Stomach (tissue), 9 donors: ENCODE measurements around the gene ARID1B. TPM values are rescaled to one million over a fixed set of nuclear protein-coding genes. Genes with fewer than 3 reads are reported as not detected.

ENCODE experiments used
- DNase-seq, 2 donors: peaks; one replicate each; pipeline versions ENCODE4 v3.0.0 to v3.0.0-alpha.2; 2013 to 2019
- H3K27ac ChIP-seq, 5 donors: fragments of 200-600 bp in 4 of 5; sonication (generic) in 4 of 5; one replicate each; pipeline ENCODE4 v1.5.1; 2013 to 2019; ENCODE audit warnings: mild to moderate bottlenecking in 1 of 5, moderate library complexity in 1 of 5
- H3K27me3 ChIP-seq, 3 donors: fragments of 200-600 bp; sonication (generic); one replicate each; pipeline ENCODE4 v1.5.1; 2017 to 2019; ENCODE audit warnings: mixed run types in 1 of 3
- H3K36me3 ChIP-seq, 4 donors: fragments of 200-600 bp; sonication (generic); 1 replicate in 3 of 4; 2 replicates in 1 of 4; pipeline ENCODE4 v1.5.1; 2016 to 2019
- H3K4me1 ChIP-seq, 4 donors: fragments of 200-600 bp; sonication (generic); one replicate each; pipeline ENCODE4 v1.5.1; 2016 to 2019
- H3K4me3 ChIP-seq, 4 donors: fragments of 200-600 bp; sonication (generic) in 3 of 4; one replicate each; pipeline ENCODE4 v1.5.1; 2016 to 2019; ENCODE audit warnings: mild to moderate bottlenecking in 1 of 4
- H3K9me3 ChIP-seq, 4 donors: fragments of 200-600 bp; sonication (generic); one replicate each; pipeline ENCODE4 v1.5.1; 2016 to 2019
- CTCF ChIP-seq, 7 experiments: fragments of 450-650 bp in 4 of 7; fragments of 200-600 bp in 3 of 7; sonication (generic) in 3 of 7; IDR thresholded peaks; one replicate each; pipeline ENCODE4 v1.5.1; 2016 to 2019; ENCODE audit warnings: antibody characterized with exemption in 7 of 7, control low read depth in 2 of 7, mild to moderate bottlenecking in 1 of 7
- EP300 ChIP-seq: sonication (generic); formaldehyde crosslinking; IDR thresholded peaks from one replicate; pipeline ENCODE4 v1.6.1; 2017; ENCODE audit warnings: antibody characterized with exemption
- POLR2A ChIP-seq, 4 donors: fragments of 450-650 bp; IDR thresholded peaks; one replicate each; pipeline ENCODE4 v1.6.1; 2016; ENCODE audit warnings: antibody characterized with exemption in 4 of 4, control low read depth in 2 of 4, mild to moderate bottlenecking in 1 of 4, moderate library complexity in 1 of 4
- POLR2AphosphoS5 ChIP-seq, 3 donors: sonication (generic); formaldehyde crosslinking; IDR thresholded peaks; one replicate each; pipeline ENCODE4 v1.6.1; 2016; ENCODE audit warnings: antibody characterized with exemption in 3 of 3
- WGBS, 5 donors: extraction: QIAGEN DNeasy Blood & Tissue Kit in 3 of 5; methylation state at CpG; one replicate each; pipeline versions ENCODE4 v1.1.5 to v1.1.7; 2013 to 2018; 5-methylcytosine and 5-hydroxymethylcytosine counted together
- intact Hi-C: fragments of 100-400 bp; cut with DNase I; formaldehyde crosslinking; loops from one replicate; pipeline ENCODE4 v1.15.1; 2023; ENCODE audit warnings: low total_unique reads
- polyA plus RNA-seq, 3 donors: library from polyadenylated mRNA; stranded (reverse); fragments of 200-250 nt; gene quantifications; one replicate each; pipeline ENCODE4 v1.2.3, GENCODE V29; 2013
- total RNA-seq, 5 donors: library from RNA; depleted of rRNA; stranded (reverse); fragments of >200 nt; gene quantifications; one replicate each; pipeline versions ENCODE4 v1.1.0 to v1.2.3, GENCODE V29; 2014 to 2016
- donor health status: healthy with polysubstance abuse.
- donor health status: Bipolar disorder and iron deficiency.
- donor health status: healthy.

The ARID1B gene
- total and polyA plus RNA-seq, 8 donors, result 8.8 to 183 (median 48.3) TPM

DNA sequence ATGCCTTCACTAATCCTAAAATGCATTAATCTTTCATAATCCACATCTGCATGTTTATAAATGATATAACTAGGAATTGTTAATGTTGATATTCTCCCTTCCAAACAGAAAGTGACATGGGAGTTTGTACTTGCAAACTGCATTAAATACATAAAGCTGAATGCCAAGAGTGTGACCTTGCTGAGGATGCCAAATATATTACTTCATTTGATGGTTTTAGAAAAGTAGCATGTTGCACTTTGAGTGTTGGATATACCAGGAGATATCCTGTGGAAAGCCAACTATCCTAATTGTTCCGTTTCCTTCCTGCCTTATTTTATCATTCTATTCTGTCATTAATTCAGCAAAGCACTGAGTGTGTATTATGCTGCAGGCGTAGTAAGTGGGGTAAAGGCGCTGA lies 316.4 kb downstream of the ARID1B start:
- no peak overlapping the region for H3K4me3 ChIP-seq
- H3K36me3 ChIP-seq, result peaks cover 0 to 7% (median 3%) of the 10 kb centered on the region in 4 donors
- TF ChIP-seq POLR2A (IDR thresholded peaks at IDR 0.05) (no peak), POLR2AphosphoS5 (IDR thresholded peaks at IDR 0.05) (no peak), EP300 (no peak), CTCF (IDR thresholded peaks at IDR 0.05) (no peak)
- H3K27me3 ChIP-seq, result no peaks in the 10 kb centered on the region
- peaks cover 15 to 83% (median 46%) of the 10 kb centered on the region in 4 donors for H3K4me1 ChIP-seq
- DNase-seq, result peak in 1 of 2 donors; percentile 64
- WGBS, 5 donors, result 80 to 84% (median 82%) methylated on average over 3 of the region's 3 CpGs
- H3K9me3 ChIP-seq, result no peaks in the 10 kb centered on the region
- H3K27ac ChIP-seq, result no peak overlapping the region
- intact Hi-C loops, result no loop called here

GRCh38 chr6:157094038-157094437 lies 316.9 kb downstream of the ARID1B start:
- TF ChIP-seq EP300 (no peak), POLR2A (IDR thresholded peaks at IDR 0.05) (no peak), POLR2AphosphoS5 (IDR thresholded peaks at IDR 0.05) (no peak), CTCF (IDR thresholded peaks at IDR 0.05) (no peak)
- intact Hi-C loops, result no loop called here

GRCh38 chr6:157095084-157095483 lies 317.9 kb downstream of the ARID1B start:
- no peaks in the 10 kb centered on the region for H3K27me3 ChIP-seq
- H3K9me3 ChIP-seq, result no peaks in the 10 kb centered on the region
- H3K4me3 ChIP-seq, result no peak overlapping the region
- WGBS, 5 donors, result 86 to 95% (median 90%) methylated on average over 6 of the region's 6 CpGs
- no peak for TF ChIP-seq POLR2A (IDR thresholded peaks at IDR 0.05)
- no peak for TF ChIP-seq CTCF (IDR thresholded peaks at IDR 0.05)
- no peak for TF ChIP-seq EP300
- TF ChIP-seq POLR2AphosphoS5 (IDR thresholded peaks at IDR 0.05), result no peak
- H3K4me1 ChIP-seq, result peaks cover 15 to 77% (median 45%) of the 10 kb centered on the region in 4 donors
- intact Hi-C loops, result no loop called here
- peaks cover 0 to 9% (median 3%) of the 10 kb centered on the region in 4 donors for H3K36me3 ChIP-seq
- DNase-seq, result no peak
- peak overlapping the region in 1 of 5 donors; percentile 49 for H3K27ac ChIP-seq

More at GRCh38 chr6:157094038-157094437, 316.9 kb downstream of the ARID1B start:
- Histone ChIP-seq H3K4me3 (no peak overlapping the region), H3K36me3 (peaks cover 0 to 9% (median 3%) of the 10 kb centered on the region in 4 donors), H3K27ac (no peak overlapping the region), H3K9me3 (no peaks in the 10 kb centered on the region), H3K27me3 (no peaks in the 10 kb centered on the region), H3K4me1 (peaks cover 15 to 80% (median 45%) of the 10 kb centered on the region in 4 donors)
- DNase-seq, result no peak
- WGBS, 5 donors, result 82 to 94% (median 88%) methylated on average over 6 of the region's 6 CpGs

DNA sequence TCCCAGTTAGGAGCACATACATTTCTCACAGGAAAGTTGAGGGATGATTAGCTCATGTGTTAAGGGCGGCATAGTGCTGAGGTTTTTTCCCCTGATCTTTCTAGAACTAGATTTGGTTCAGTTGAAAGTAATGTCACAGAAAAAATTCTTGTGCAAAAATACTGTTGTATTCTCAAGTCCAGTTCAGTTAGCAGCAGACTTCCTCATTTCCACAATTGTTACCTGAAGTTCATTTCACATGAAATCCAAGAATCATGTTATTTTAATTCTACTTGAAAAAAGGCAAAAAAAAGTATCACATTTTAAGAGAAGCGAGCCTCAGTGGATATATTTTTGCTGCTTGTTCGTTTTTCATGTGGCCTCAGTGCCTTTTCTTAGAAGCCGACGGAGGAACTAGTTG lies 318.4 kb downstream of the ARID1B start:
- Histone ChIP-seq H3K27ac (peak overlapping the region in 1 of 5 donors; percentile 49), H3K4me3 (no peak overlapping the region), H3K36me3 (peaks cover 0 to 9% (median 3%) of the 10 kb centered on the region in 4 donors), H3K4me1 (peaks cover 15 to 77% (median 47%) of the 10 kb centered on the region in 4 donors), H3K9me3 (no peaks in the 10 kb centered on the region), H3K27me3 (no peaks in the 10 kb centered on the region)
- TF ChIP-seq EP300, result no peak
- no peak for TF ChIP-seq CTCF (IDR thresholded peaks at IDR 0.05)
- no peak for TF ChIP-seq POLR2A (IDR thresholded peaks at IDR 0.05)
- no peak for TF ChIP-seq POLR2AphosphoS5 (IDR thresholded peaks at IDR 0.05)
- intact Hi-C loops, result no loop called here
- no peak for DNase-seq
- 92 to 97% (median 94%) methylated on average over 5 of the region's 5 CpGs for WGBS, 5 donors
